ENCODE measurements around the gene EEF1A2.

EEF1A2 gene

DNA sequence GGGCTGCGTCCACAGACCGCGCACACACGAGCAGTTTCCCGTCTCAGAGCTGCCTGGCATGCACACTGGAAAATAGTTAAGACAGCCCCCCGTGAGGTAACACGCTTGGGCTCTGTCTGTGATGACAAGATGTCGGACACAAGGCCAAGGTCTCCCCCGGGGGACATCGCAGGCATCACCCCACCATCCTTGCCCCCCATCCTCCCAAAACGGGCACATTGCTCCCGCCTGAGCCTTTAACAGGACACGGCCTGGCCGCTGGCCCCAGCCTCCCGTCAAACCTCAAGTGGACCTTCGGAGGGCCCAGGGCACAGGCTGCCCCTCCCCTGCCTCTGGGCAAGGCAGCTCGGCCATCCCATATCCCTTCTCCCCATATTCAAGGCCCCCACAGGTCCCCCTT, 32.0 kb downstream of the EEF1A2 start:
- no peak for DNase-seq (ENCODE audit: low read depth)
- no peak overlapping the region for H3K4me3 ChIP-seq (replicated peaks; ENCODE audit: low read depth, low read length)
- TF ChIP-seq, protein P1, sequence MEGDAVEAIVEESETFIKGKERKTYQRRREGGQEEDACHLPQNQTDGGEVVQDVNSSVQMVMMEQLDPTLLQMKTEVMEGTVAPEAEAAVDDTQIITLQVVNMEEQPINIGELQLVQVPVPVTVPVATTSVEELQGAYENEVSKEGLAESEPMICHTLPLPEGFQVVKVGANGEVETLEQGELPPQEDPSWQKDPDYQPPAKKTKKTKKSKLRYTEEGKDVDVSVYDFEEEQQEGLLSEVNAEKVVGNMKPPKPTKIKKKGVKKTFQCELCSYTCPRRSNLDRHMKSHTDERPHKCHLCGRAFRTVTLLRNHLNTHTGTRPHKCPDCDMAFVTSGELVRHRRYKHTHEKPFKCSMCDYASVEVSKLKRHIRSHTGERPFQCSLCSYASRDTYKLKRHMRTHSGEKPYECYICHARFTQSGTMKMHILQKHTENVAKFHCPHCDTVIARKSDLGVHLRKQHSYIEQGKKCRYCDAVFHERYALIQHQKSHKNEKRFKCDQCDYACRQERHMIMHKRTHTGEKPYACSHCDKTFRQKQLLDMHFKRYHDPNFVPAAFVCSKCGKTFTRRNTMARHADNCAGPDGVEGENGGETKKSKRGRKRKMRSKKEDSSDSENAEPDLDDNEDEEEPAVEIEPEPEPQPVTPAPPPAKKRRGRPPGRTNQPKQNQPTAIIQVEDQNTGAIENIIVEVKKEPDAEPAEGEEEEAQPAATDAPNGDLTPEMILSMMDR (IDR thresholded peaks at IDR 0.05; ENCODE audit: low read length, missing control alignments), result no peak

DNA sequence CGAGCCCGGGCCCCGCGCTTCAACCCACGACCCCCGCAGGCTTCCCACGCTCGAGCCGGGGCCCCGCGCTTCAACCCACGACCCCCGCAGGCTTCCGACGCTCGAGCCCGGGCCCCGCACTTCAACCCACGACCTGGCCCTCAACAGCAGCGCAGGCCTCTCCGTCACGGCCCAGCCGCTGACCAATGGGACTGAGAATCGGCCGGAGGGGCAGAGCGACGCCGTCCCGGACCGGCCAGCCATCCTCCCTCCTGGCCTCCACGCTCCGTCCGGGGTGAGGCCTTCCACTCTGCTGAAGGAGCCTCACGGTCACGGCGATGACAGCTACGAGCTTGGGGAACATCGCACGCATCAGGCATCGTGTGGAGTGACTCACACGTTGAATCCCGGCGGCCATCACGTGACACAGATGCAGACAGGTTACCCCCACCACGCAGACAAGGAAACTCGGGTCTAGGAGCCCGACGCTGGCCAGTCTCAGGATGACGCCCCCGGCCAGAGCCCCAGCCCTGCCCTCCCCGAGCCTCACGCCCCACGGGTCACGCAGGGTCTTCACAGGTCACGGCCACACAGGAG, 32.5 kb downstream of the EEF1A2 start:
- no peak overlapping the region for H3K4me3 ChIP-seq (replicated peaks; ENCODE audit: low read depth, low read length)
- no peak for DNase-seq (ENCODE audit: low read depth)
- TF ChIP-seq, protein P1 (IDR thresholded peaks at IDR 0.05; ENCODE audit: low read length, missing control alignments), result no peak

DNA sequence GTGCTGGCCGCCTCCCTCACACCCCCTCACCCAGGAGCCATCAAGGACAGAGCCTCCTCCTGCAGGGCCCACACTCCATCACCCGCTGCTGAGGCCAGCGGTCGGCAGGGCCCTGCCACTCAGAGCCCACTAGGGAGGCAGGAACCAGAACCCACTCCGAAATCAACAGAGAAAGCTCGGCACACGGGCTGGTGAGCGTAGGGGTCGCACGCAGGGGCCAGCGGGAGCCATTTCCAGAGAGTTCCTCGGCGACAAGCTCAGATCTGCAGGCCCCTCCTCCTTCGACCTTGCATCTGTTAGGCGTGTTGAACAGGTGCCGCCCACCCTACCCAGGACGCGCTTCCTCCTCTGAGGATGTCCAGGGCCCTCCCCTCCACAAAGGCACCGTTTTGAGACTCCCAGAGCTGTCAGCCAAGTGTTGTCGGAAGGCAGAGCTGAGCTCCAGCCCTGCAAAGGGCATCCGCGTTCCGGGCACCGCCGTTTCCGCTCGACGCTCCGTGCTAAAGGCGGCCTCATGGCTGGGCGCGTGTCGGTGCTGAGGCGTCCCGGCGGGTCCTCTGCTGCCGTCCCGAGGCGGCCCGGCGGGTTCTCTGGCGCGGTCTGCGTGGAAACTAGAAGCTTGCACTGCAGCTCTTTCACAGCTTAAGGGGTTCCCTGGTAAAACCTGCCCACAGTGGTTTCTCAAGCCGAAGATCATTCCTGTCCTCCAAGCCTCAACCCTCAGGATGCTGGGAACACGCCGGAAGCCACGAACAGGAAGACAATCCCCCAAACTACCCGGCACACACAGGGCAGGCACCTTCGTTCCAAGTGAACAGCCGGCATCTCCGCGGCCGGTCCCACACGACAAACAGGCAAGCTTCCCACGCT, 33.3 kb downstream of the EEF1A2 start:
- TF ChIP-seq, protein P1 (IDR thresholded peaks at IDR 0.05; ENCODE audit: low read length, missing control alignments), result no peak
- no peak overlapping the region for H3K4me3 ChIP-seq (replicated peaks; ENCODE audit: low read depth, low read length)
- no peak for DNase-seq (ENCODE audit: low read depth)

DNA sequence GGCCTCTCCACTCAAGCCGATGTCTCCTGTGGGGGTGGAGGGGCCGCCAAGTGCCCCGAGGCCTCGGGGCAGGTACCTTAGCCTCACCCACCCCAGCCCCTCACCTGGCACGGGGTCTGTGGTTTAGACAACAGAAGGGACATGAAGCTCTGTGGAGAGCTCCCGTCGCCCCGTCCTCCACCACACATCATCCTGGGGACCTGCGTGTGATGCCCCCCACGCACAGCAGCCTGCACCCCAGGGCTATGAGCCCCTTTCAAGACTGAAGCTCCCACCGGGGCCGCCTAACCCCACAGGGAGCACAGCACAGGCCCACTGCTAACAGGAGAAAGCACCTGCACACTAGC, 34.6 kb downstream of the EEF1A2 start:
- TF ChIP-seq, protein P1 (IDR thresholded peaks at IDR 0.05; ENCODE audit: low read length, missing control alignments), result no peak
- DNase-seq (ENCODE audit: low read depth), result no peak
- no peak overlapping the region for H3K4me3 ChIP-seq (replicated peaks; ENCODE audit: low read depth, low read length)

DNA sequence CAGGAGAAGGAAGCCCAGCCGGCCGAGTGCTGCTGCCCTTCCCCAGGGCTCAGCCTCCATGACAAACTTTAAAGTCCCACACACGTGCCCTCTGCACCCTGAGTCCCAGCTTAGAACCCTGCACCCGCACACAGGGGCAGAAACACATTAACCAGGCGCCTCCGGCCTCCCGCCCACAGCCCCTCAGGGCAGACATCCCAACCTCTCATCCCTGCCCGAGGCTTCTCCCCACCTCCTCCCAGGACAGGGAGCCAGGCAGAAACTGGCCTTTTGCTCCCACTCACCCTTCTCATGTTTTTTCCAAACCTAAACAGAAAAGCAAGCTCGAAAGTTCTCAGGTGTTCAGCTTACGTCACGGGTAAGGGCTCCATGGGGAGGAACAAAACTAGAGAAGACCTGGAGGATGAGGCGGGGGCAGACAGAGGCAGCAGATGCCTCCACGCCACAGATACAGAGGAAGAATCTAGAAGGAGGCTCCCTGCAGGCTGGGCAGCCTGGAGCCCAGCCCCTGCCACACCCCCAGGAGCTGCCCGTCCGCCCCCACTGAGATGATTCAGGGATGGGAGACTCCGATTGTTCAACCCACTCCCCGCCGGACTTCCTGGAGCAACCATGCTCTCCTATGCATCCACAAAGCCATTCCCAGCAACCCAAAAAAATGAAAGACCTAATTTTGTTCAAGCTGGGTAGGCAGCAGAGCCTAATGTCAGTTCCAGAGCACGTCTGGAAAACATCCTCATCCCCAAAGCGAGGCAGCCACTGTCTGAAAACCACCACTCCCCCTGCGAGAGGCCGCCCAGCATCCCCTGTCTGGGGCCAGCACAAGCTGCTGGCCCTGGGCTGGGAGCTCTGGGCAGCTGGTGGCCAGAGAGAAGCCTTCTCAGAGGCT, 35.2 kb downstream of the EEF1A2 start:
- DNase-seq (ENCODE audit: low read depth), result no peak
- TF ChIP-seq, protein P1 (IDR thresholded peaks at IDR 0.05; ENCODE audit: low read length, missing control alignments), result no peak
- H3K4me3 ChIP-seq (replicated peaks; ENCODE audit: low read depth, low read length), result no peak overlapping the region

DNA sequence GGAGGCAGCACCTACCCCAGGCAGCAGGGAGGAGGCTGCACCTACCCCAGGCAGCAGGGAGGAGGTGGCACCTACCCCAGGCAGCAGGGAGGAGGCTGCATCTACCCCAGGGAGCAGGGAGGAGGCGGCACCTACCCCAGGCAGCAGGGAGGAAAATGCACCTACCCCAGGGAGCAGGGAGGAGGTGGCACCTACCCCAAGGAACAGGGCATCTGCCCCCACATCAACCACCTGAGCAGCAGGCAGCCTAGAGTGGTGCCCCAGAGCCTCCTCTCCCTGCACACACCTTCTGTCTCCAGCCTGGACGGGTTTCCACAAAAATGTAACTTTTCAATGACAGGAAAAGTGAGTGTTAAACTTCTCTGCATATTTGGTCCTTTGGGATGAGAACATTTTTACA, 36.6 kb downstream of the EEF1A2 start:
- TF ChIP-seq, protein P1 (IDR thresholded peaks at IDR 0.05; ENCODE audit: low read length, missing control alignments), result no peak
- no peak for DNase-seq (ENCODE audit: low read depth)
- no peak overlapping the region for H3K4me3 ChIP-seq (replicated peaks; ENCODE audit: low read depth, low read length)
